NCI-H2029 treated with DMSO at 0.1 percent for 48 hours (cell line): ENCODE measurements around the gene ZSWIM7.

Experiments used
- DNase-seq: peaks from one replicate; lab custom pipeline; 2025; lab: John Stamatoyannopoulos, UW

The ZSWIM7 gene

DNA sequence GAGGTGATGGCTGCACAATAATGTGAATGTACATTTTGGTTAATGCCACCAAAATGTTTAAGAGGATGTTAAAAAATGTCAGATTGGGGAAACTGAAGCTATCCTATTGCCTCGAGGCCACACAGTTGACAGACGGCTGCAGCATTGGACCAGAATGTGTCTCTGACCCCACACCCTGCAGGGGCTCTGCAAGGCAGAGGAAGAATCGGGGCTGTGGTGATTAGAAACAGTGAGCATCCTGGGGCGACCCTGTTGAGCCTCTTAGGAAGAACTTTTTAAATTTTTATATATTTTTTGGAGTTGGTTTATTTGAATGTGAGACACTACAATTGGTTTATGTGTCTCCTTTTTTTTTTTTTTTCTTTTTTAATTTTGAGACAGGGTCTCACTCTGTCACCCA lies 69.6 kb downstream of the ZSWIM7 start:
- no peak for DNase-seq

GRCh38 chr17:15928286-15928785 lies 71.2 kb downstream of the ZSWIM7 start:
- DNase-seq, result no peak
